OCI-LY3 (cell line): ENCODE results near the gene ARL6IP5.

Source experiments
- EZH2phosphoT487 ChIP-seq: fragments of 200-600 bp; shearing (Covaris generic); IDR thresholded peaks from 2 replicates; pipeline ENCODE4 v1.6.1; 2018; ENCODE audit warnings: antibody characterized with exemption, mixed run types, low read depth
- TF ChIP-seq, protein P1 (sequence below): fragments of 200-600, 300-600 bp; sonication (generic); IDR thresholded peaks from 2 replicates; pipeline ENCODE4 v1.5.1; 2014; ENCODE audit warnings: antibody characterized with exemption, low read length, low read depth

- TF ChIP-seq, protein P1, sequence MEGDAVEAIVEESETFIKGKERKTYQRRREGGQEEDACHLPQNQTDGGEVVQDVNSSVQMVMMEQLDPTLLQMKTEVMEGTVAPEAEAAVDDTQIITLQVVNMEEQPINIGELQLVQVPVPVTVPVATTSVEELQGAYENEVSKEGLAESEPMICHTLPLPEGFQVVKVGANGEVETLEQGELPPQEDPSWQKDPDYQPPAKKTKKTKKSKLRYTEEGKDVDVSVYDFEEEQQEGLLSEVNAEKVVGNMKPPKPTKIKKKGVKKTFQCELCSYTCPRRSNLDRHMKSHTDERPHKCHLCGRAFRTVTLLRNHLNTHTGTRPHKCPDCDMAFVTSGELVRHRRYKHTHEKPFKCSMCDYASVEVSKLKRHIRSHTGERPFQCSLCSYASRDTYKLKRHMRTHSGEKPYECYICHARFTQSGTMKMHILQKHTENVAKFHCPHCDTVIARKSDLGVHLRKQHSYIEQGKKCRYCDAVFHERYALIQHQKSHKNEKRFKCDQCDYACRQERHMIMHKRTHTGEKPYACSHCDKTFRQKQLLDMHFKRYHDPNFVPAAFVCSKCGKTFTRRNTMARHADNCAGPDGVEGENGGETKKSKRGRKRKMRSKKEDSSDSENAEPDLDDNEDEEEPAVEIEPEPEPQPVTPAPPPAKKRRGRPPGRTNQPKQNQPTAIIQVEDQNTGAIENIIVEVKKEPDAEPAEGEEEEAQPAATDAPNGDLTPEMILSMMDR = no peak
- TF ChIP-seq EZH2phosphoT487 = no peak
These were observed 9.9 kb downstream of the ARL6IP5 start for GRCh38 chr3:69094467-69095205.
